Measurements from ENCODE around the gene CNTN1.

The CNTN1 gene

DNA sequence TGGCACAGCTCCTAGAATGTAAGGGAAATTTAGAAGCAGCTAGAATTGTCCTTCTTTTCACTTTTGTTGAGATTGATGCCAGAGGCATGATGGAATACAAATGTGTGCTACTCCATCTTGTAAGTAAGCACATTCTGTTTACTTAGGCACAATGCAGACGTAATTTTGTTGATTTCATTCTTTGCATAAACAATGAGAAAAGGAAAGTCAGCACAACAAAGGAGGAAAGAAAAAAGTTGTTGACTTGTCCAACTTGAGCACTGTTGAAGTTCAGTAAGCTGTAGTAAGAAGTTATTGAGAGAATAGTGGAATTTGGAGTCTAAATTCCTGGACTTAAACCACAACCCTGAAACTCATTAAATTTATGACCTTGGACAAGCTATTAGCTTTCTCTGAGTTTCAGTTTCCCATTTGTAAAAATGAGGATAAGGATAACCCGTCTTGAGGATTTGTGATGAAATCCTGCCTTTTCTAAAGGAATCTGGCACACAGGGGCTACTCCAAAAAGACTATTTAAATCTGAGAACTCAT lies 19.4 kb upstream of the CNTN1 start:
- TF ChIP-seq, protein P1, sequence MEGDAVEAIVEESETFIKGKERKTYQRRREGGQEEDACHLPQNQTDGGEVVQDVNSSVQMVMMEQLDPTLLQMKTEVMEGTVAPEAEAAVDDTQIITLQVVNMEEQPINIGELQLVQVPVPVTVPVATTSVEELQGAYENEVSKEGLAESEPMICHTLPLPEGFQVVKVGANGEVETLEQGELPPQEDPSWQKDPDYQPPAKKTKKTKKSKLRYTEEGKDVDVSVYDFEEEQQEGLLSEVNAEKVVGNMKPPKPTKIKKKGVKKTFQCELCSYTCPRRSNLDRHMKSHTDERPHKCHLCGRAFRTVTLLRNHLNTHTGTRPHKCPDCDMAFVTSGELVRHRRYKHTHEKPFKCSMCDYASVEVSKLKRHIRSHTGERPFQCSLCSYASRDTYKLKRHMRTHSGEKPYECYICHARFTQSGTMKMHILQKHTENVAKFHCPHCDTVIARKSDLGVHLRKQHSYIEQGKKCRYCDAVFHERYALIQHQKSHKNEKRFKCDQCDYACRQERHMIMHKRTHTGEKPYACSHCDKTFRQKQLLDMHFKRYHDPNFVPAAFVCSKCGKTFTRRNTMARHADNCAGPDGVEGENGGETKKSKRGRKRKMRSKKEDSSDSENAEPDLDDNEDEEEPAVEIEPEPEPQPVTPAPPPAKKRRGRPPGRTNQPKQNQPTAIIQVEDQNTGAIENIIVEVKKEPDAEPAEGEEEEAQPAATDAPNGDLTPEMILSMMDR (conservative IDR thresholded peaks at IDR 0.05; ENCODE audit: low read depth, low read length) = no peak
- peak; percentile 12 for DNase-seq (ENCODE audit: low read depth)

DNA sequence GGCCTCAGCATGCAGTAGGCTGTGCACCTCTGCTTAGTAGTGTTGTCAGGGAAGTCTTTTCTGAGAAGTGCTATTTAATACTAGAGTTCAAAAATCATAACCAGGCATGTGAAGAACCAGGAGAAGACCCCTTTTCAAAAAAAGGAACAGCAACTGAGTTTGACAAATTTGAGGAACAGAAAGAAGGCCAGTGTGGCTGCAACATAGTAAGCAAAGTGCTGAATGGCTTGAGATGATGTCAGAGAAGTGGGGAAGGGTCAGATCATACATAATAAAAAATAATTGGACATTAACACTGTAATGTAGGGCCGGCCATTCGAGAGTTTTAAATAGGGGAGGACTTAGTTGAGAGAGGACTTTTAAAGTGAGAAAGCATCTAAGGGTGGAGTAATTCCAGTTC lies 11.1 kb upstream of the CNTN1 start:
- TF ChIP-seq, protein P1 (conservative IDR thresholded peaks at IDR 0.05; ENCODE audit: low read depth, low read length) = no peak
- no peak for DNase-seq (ENCODE audit: low read depth)
- H3K4me3 ChIP-seq (ENCODE audit: low read length) = no peak overlapping the region

More for the DNA sequence above, 19.4 kb upstream of the CNTN1 start:
- no peak overlapping the region for H3K4me3 ChIP-seq (ENCODE audit: low read length)

DNA sequence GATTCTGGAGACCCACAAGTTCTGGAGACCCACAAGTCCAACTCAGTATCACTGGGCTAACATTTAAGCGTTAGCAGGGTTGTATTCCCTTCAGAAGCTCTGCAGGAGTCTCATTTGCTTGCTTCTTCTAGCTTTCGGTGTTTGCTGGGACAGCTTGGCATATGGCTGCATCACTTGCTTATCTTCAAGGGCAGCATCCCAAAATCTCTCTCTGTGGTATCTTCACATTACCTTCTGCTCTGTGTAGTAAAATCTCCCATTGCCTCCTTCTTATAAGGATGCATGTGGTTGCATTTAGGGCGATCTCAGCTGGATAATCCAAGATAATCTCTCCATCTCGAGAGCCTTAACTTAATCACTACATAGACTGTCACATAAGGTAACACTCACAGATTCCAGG lies 7.3 kb upstream of the CNTN1 start:
- H3K4me3 ChIP-seq (ENCODE audit: low read length) = no peak overlapping the region
- TF ChIP-seq, protein P1 (conservative IDR thresholded peaks at IDR 0.05; ENCODE audit: low read depth, low read length) = no peak
- no peak for DNase-seq (ENCODE audit: low read depth)

DNA sequence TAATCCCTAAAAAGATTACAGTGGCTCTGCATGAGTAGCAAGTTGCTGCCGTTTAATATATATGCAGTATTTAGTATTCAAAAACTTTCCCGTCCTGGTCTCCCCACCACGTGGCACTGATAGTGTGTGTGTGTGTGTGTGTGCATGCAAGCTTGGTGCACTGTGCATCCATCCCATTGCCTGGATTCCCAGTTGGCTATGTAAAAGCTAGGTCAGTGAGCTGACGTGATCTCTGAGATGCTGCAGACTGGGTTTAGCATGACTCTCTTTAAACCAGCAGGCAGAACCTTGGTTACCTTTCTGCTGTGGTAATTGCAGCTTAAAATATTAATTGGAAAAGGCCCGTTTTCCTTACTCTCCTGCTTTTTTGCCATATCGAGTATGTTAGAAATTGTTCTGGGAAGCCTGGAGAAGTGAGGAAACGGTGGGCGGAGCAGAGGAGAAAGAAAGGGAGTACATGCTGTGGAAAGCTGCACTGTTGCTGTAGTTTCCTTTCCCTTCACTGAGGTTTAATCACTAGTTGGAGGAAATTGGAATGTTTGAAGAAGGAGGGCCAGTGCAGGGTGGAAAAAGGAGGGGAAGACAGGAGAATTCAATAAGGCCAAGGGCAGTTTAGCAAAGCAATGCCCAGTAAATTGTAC lies 4.0 kb upstream of the CNTN1 start:
- no peak for DNase-seq (ENCODE audit: low read depth)
- TF ChIP-seq, protein P1 (conservative IDR thresholded peaks at IDR 0.05; ENCODE audit: low read depth, low read length) = no peak
- H3K4me3 ChIP-seq (ENCODE audit: low read length) = no peak overlapping the region

DNA sequence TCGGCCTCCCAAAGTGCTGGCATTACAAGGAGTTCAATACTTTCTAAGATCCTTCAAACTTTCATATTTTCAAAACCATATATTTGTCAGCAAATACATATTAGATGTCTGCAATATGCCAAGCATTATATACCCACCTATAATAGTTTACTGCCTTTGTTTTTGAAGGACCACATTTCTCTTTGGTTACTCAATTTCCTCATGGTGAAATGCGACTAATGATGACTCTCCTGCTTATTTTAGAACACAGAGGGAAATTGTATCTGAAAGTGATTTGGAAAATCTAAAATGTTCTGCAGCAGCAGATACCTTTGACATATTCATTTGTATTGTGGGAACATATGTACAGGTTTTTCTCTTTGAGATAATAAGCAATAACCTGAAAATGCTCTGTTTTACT lies 2.7 kb upstream of the CNTN1 start:
- H3K4me3 ChIP-seq (ENCODE audit: low read length) = no peak overlapping the region
- TF ChIP-seq, protein P1 (conservative IDR thresholded peaks at IDR 0.05; ENCODE audit: low read depth, low read length) = no peak
- DNase-seq (ENCODE audit: low read depth) = no peak

DNA sequence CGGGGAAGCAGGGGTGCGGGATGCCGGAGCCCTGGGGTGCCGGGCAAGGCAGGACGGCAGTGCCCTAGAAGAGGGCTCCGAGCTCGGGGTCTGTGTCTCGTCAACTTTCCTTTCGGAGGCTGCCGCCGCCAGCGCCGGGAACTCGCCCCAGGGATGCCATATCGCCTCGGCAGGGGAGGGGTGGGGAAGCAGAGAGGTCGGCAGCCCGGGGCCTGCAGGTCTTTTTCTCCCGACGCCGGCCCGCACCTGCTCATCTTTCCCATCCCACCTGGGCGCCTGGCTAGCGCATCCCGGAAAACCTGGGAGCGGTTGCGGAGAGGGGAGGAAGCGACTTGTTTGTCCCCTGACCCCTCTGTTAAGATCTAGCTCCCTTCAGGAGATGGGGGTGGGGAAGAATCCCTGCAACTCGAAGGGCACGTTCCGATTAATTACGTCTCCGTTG lies 547 bp downstream of the CNTN1 start:
- TF ChIP-seq, protein P1 (conservative IDR thresholded peaks at IDR 0.05; ENCODE audit: low read depth, low read length) = no peak
- DNase-seq (ENCODE audit: low read depth) = no peak
- peak overlapping the region; percentile 77 for H3K4me3 ChIP-seq (ENCODE audit: low read length)

DNA sequence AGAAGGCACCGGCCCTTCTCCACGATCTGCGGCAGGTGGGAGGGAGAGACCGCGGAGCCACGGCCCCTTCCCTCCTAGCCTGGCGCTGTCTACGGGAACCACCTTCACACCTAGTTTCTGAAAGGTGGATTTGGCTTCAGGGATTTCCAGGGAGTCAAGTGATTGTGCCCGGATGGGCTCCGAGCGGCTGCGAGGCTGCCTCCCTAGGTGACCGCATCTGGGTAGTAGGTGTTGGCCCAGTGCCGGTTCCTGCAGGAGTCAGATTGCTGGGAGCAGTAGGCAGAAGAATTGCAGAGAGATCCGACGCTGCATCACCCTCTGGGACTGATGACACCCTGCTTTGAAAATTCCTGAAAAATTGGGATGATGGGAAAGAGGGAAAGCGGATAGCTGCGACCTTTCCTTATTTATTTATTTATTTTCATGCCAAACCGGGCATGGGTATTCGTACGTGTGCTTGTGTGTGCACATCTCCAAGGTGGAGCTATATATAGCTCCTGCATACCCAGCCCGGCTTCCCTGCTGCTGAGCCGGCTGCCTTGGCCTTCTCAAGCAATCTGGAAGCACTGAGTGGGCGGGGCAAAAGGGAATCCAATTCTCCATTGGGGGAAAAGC lies 1.1 kb downstream of the CNTN1 start:
- TF ChIP-seq, protein P1 (conservative IDR thresholded peaks at IDR 0.05; ENCODE audit: low read depth, low read length) = no peak
- no peak for DNase-seq (ENCODE audit: low read depth)
- peak overlapping the region; percentile 77 for H3K4me3 ChIP-seq (ENCODE audit: low read length)

All from retinal pigment epithelial cell (primary cell).